Fibroblast of lung (primary cell): ENCODE measurements around the gene RHOB.

Source experiments
- EZH2 ChIP-seq: IDR thresholded peaks from 2 replicates; pipeline ENCODE4 v1.5.1; 2012; ENCODE audit warnings: low read length, control low read depth, mild to moderate bottlenecking; ENCODE audit errors: missing control alignments
- TF ChIP-seq, protein P1 (sequence below), 2 donors: IDR thresholded peaks in 1 of 2; conservative IDR thresholded peaks in 1 of 2; 1 replicate in 1 of 2; 2 replicates in 1 of 2; pipeline ENCODE4 v1.5.1; 2011 to 2012; ENCODE audit warnings: low read length in 2 of 2, control low read depth in 1 of 2, inconsistent platforms in 1 of 2, low read depth in 1 of 2, mild to moderate bottlenecking in 1 of 2

- TF ChIP-seq, protein P1, sequence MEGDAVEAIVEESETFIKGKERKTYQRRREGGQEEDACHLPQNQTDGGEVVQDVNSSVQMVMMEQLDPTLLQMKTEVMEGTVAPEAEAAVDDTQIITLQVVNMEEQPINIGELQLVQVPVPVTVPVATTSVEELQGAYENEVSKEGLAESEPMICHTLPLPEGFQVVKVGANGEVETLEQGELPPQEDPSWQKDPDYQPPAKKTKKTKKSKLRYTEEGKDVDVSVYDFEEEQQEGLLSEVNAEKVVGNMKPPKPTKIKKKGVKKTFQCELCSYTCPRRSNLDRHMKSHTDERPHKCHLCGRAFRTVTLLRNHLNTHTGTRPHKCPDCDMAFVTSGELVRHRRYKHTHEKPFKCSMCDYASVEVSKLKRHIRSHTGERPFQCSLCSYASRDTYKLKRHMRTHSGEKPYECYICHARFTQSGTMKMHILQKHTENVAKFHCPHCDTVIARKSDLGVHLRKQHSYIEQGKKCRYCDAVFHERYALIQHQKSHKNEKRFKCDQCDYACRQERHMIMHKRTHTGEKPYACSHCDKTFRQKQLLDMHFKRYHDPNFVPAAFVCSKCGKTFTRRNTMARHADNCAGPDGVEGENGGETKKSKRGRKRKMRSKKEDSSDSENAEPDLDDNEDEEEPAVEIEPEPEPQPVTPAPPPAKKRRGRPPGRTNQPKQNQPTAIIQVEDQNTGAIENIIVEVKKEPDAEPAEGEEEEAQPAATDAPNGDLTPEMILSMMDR (conservative IDR thresholded peaks at IDR 0.05 in 1 of 2, IDR thresholded peaks at IDR 0.05 in 1 of 2; ENCODE audit: low read depth in 1 of 2, low read length in 2 of 2): no peak
- TF ChIP-seq EZH2: no peak
Measured at GRCh38 chr2:20490300-20491181, 43.7 kb downstream of the RHOB start.
